ENCODE data around the gene LEFTY2.
"Not testable (repeated sequence)": the region's sequence is repeated elsewhere in the genome, so short reads cannot be mapped to it uniquely, and the experiment has no call there.

DNA sequence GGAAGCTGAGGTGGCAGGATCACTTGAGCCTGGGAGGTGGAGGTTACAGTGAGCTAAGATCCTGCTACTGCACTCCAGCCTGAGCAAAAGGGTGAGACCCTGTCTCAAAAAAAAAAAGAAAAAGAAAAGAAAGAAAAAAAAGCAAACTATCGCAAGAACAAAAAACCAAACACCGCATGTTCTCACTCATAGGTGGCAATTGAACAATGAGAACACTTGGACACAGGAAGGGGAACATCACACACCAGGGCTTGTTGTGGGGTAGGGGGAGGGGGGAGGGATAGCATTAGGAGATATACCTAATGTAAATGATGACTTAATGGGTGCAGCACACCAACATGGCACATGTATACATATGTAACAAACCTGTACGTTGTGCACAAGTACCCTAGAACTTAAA is 11.6 kb downstream of the LEFTY2 start:
- TF ChIP-seq, protein P1, sequence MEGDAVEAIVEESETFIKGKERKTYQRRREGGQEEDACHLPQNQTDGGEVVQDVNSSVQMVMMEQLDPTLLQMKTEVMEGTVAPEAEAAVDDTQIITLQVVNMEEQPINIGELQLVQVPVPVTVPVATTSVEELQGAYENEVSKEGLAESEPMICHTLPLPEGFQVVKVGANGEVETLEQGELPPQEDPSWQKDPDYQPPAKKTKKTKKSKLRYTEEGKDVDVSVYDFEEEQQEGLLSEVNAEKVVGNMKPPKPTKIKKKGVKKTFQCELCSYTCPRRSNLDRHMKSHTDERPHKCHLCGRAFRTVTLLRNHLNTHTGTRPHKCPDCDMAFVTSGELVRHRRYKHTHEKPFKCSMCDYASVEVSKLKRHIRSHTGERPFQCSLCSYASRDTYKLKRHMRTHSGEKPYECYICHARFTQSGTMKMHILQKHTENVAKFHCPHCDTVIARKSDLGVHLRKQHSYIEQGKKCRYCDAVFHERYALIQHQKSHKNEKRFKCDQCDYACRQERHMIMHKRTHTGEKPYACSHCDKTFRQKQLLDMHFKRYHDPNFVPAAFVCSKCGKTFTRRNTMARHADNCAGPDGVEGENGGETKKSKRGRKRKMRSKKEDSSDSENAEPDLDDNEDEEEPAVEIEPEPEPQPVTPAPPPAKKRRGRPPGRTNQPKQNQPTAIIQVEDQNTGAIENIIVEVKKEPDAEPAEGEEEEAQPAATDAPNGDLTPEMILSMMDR (IDR thresholded peaks at IDR 0.05; ENCODE audit: low read length), result not testable (repeated sequence)
- not testable (repeated sequence) for TF ChIP-seq EZH2 (optimal IDR thresholded peaks at IDR 0.05; ENCODE audit: low read depth, low read length); EZH2phosphoT487 (IDR thresholded peaks at IDR 0.05; ENCODE audit: low read length)

Data from MM.1S (cell line).